Endothelial cell of umbilical vein (primary cell): ENCODE measurements around the gene BCAP31. TPM values are rescaled to one million over a fixed set of nuclear protein-coding genes. Genes with fewer than 3 reads are reported as not detected.

Experiments
- BruUV-seq: library from RNA; stranded (reverse); fragments of 400-500 nt; replicated peaks from 2 replicates; lab custom pipeline; 2021; lab: Mats Ljungman, UMichigan
- CTCF ChIA-PET: fragments of 300-600, 350-600 bp; sonication (Branson Sonifier 250); formaldehyde crosslinking; loops from one replicate; lab custom pipeline; 2021; ENCODE audit warnings: antibody characterized with exemption, inconsistent platforms; lab: Charles Lee
- POLR2A ChIA-PET: fragments of 300-600, 350-600 bp; sonication (Branson Sonifier 250); formaldehyde crosslinking; loops from one replicate; lab custom pipeline; 2021; ENCODE audit warnings: antibody characterized with exemption, inconsistent platforms; lab: Charles Lee
- DNase-seq: peaks from one replicate; pipeline ENCODE4 v3.0.0-alpha.2; 2011; ENCODE audit warnings: low read depth, low spot score
- FAIRE-seq: peaks from 2 replicates; lab custom pipeline; 2011; peaks lifted over from hg19 to GRCh38; lab: Jason Lieb, UNC
- H2AFZ ChIP-seq: 2 replicates; pipeline ENCODE4 v1.6.0; 2012; ENCODE audit warnings: low read depth, low read length, control low read depth, inconsistent platforms
- H3K27ac ChIP-seq: 2 replicates; pipeline ENCODE4 v1.5.1; 2011; ENCODE audit warnings: low read depth, mild to moderate bottlenecking, control low read depth, low read length, moderate library complexity; ENCODE audit not compliant: insufficient read depth
- H3K27me3 ChIP-seq, 2 experiments: 2 replicates each; pipeline versions ENCODE4 v1.6.0 to v1.6.1; 2011; ENCODE audit warnings: low read length in 2 of 2, mixed read lengths in 1 of 2; ENCODE audit not compliant: control insufficient read depth in 2 of 2, insufficient read depth in 2 of 2
- H3K36me3 ChIP-seq, 2 experiments: 2 replicates in 1 of 2; 3 replicates in 1 of 2; pipeline ENCODE4 v1.5.1; 2011; ENCODE audit warnings: low read length in 2 of 2, mild to moderate bottlenecking in 1 of 2, moderate library complexity in 1 of 2; ENCODE audit not compliant: control insufficient read depth in 2 of 2, insufficient read depth in 2 of 2; ENCODE audit errors: extremely low read depth in 1 of 2
- H3K4me1 ChIP-seq: 3 replicates; pipeline ENCODE4 v1.5.1; 2011; ENCODE audit warnings: mild to moderate bottlenecking, low read length; ENCODE audit not compliant: control insufficient read depth, insufficient read depth; ENCODE audit errors: extremely low read depth
- H3K4me2 ChIP-seq: 2 replicates; pipeline ENCODE4 v1.6.1; 2011; ENCODE audit warnings: low read length, control low read depth, mixed read lengths; ENCODE audit not compliant: insufficient read depth
- H3K4me3 ChIP-seq, 3 experiments: fragments of 200-600 bp in 1 of 3; sonication (generic), shearing (Covaris generic) in 1 of 3; replicated peaks in 1 of 3; 2 replicates each; pipeline ENCODE4 v1.5.1; 2011 to 2016; ENCODE audit warnings: control low read depth in 3 of 3, low read length in 3 of 3, mild to moderate bottlenecking in 2 of 3, inconsistent platforms in 1 of 3, low read depth in 1 of 3, moderate library complexity in 1 of 3; ENCODE audit not compliant: insufficient read depth in 1 of 3
- H3K79me2 ChIP-seq: 2 replicates; pipeline ENCODE4 v1.6.0; 2012; ENCODE audit warnings: low read length, inconsistent platforms; ENCODE audit not compliant: control insufficient read depth, insufficient read depth
- H3K9ac ChIP-seq: replicated peaks from 2 replicates; pipeline ENCODE3; 2011; ENCODE audit warnings: low read length, control low read depth; ENCODE audit not compliant: insufficient read depth; ENCODE audit errors: extremely low read depth
- H3K9me1 ChIP-seq: replicated peaks from 3 replicates; pipeline ENCODE4 v1.6.0; 2011; ENCODE audit warnings: mild to moderate bottlenecking, low read length; ENCODE audit not compliant: control insufficient read depth, insufficient read depth; ENCODE audit errors: extremely low read depth
- H3K9me3 ChIP-seq: replicated peaks from 2 replicates; pipeline ENCODE4 v1.5.1; 2012; ENCODE audit warnings: low read length, inconsistent platforms; ENCODE audit not compliant: control insufficient read depth, insufficient read depth
- H4K20me1 ChIP-seq: replicated peaks from 2 replicates; pipeline ENCODE3; 2011; ENCODE audit warnings: mild to moderate bottlenecking, low read length; ENCODE audit not compliant: control insufficient read depth, insufficient read depth; ENCODE audit errors: extremely low read depth
- EZH2 ChIP-seq: IDR thresholded peaks from 2 replicates; pipeline ENCODE4 v1.6.1; 2012; ENCODE audit warnings: borderline replicate concordance, low read depth, mild to moderate bottlenecking, moderate library complexity, low read length, inconsistent platforms; ENCODE audit not compliant: severe bottlenecking
- FOS ChIP-seq: IDR thresholded peaks from 2 replicates; pipeline ENCODE4 v1.6.1; 2011; ENCODE audit warnings: mild to moderate bottlenecking, low read length, moderate library complexity, borderline replicate concordance; ENCODE audit not compliant: insufficient read depth
- GATA2 ChIP-seq: IDR thresholded peaks from 2 replicates; pipeline ENCODE4 v1.7.0; 2011; ENCODE audit warnings: low read depth, mild to moderate bottlenecking, moderate library complexity, mixed read lengths, low read length; ENCODE audit not compliant: insufficient read length, insufficient read depth
- JUN ChIP-seq: IDR thresholded peaks from 2 replicates; pipeline ENCODE4 v1.6.1; 2011; ENCODE audit warnings: borderline replicate concordance, low read depth; ENCODE audit not compliant: insufficient read length, insufficient read depth
- MYC ChIP-seq: IDR thresholded peaks from one replicate; pipeline ENCODE4 v1.6.1; 2011; ENCODE audit warnings: mild to moderate bottlenecking, low read depth, low read length
- POLR2A ChIP-seq: IDR thresholded peaks from 2 replicates; pipeline ENCODE4 v1.6.1; 2012; ENCODE audit warnings: low read depth, mild to moderate bottlenecking, control low read depth, low read length
- POLR2AphosphoS5 ChIP-seq: IDR thresholded peaks from 2 replicates; pipeline ENCODE4 v1.6.1; 2012; ENCODE audit warnings: low read depth, mild to moderate bottlenecking, control low read depth, low read length, moderate library complexity; ENCODE audit not compliant: insufficient read depth
- dilution Hi-C: fragments of 300-500 bp; cut with MboI; formaldehyde crosslinking; loops from one replicate; pipeline ENCODE4 v1.15.0; 2019; ENCODE audit warnings: low sequenced_read_pairs; ENCODE audit not compliant: extremely low pct_ligation_motif_present
- intact Hi-C: fragments of 100-400 bp; cut with micrococcal nuclease; formaldehyde crosslinking; loops from one replicate; pipeline ENCODE4 v1.10.0; 2022
- polyA plus RNA-seq, 4 experiments: library from polyadenylated mRNA; depleted of rRNA in 3 of 4; stranded (reverse) in 3 of 4; unstranded in 1 of 4; fragments of >200 nt; gene quantifications; 2 replicates each; pipeline versions ENCODE4 v1.2.1 to v1.2.3, GENCODE V29; 2011 to 2012; ENCODE audit warnings: missing spikeins in 1 of 4
- total RNA-seq: library from RNA; stranded (reverse); gene quantifications from 2 replicates; pipeline ENCODE4 v1.2.3, GENCODE V29; 2021
- TF ChIP-seq, protein P1 (sequence below): IDR thresholded peaks from 2 replicates; pipeline ENCODE4 v1.6.1; 2011; ENCODE audit not compliant: insufficient read depth, insufficient read length
- TF ChIP-seq, protein P2 (sequence below), 2 donors: IDR thresholded peaks; 1 replicate in 1 of 2; 2 replicates in 1 of 2; pipeline ENCODE4 v1.5.1; 2011; ENCODE audit warnings: low read length in 2 of 2, mild to moderate bottlenecking in 2 of 2, moderate library complexity in 2 of 2, control low read depth in 1 of 2, inconsistent platforms in 1 of 2, low read depth in 1 of 2; ENCODE audit not compliant: insufficient read depth in 1 of 2; ENCODE audit errors: extremely low read depth in 1 of 2

BCAP31 gene
- total and polyA plus RNA-seq, 2 donors (not counting 3 experiments of a cell fraction or from before 2014, with no cell fraction given) = 169 to 203 TPM

DNA sequence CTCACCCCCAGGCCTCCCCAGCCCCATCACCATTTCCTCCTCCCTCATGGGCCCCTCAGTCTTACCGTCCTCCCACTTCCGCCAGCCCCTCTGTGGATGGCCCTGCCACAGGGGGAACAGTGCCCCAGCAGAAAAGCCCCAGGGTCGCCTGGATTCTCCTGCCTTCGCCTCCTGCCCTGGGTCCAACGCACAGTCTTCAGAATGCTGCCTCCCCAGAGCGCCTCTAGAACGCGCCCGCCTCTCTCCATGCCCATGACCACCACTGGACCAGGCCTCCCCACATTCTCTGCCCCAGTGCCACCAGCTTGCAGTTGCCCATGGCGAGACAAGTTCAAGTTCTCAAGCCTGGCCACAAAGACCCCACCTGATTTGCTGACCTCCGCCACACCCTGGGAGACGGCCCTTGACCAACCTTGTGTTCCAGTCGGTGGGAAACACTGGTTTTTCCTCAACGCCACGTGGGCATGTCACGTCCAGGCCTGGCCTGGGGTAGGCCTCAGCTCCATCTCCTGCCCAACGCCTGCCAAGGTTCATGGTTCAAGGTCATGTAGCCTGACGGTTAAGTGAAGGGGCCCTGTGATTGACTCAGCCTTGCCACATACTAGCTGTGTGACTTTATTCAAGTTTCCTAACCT, 39.2 kb upstream of the BCAP31 start:
- Histone ChIP-seq H3K79me2 (no peaks in the 10 kb centered on the region), H3K9me1 (no peaks in the 10 kb centered on the region), H4K20me1 (no peaks in the 10 kb centered on the region), H3K27ac (no peak overlapping the region), H3K4me1 (peaks cover 20% of the 10 kb centered on the region), H3K9ac (no peak overlapping the region), H3K4me2 (no peak overlapping the region), H3K36me3 (no peaks in the 10 kb centered on the region), H3K27me3 (no peaks in the 10 kb centered on the region), H2AFZ (no peak overlapping the region), H3K4me3 (no peak overlapping the region), H3K9me3 (no peaks in the 10 kb centered on the region)
- ChIA-PET POLR2A (no interaction called here), CTCF (interaction anchor here (1.1 to 4.6 kb wide), 4 partner anchors 8 to 186 kb away, joined by 3 to 68 read pairs (median 12); no protein-coding TSS in a partner anchor)
- TF ChIP-seq, protein P1, sequence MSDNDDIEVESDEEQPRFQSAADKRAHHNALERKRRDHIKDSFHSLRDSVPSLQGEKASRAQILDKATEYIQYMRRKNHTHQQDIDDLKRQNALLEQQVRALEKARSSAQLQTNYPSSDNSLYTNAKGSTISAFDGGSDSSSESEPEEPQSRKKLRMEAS = no peak
- TF ChIP-seq, protein P2, sequence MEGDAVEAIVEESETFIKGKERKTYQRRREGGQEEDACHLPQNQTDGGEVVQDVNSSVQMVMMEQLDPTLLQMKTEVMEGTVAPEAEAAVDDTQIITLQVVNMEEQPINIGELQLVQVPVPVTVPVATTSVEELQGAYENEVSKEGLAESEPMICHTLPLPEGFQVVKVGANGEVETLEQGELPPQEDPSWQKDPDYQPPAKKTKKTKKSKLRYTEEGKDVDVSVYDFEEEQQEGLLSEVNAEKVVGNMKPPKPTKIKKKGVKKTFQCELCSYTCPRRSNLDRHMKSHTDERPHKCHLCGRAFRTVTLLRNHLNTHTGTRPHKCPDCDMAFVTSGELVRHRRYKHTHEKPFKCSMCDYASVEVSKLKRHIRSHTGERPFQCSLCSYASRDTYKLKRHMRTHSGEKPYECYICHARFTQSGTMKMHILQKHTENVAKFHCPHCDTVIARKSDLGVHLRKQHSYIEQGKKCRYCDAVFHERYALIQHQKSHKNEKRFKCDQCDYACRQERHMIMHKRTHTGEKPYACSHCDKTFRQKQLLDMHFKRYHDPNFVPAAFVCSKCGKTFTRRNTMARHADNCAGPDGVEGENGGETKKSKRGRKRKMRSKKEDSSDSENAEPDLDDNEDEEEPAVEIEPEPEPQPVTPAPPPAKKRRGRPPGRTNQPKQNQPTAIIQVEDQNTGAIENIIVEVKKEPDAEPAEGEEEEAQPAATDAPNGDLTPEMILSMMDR (IDR thresholded peaks at IDR 0.05; ENCODE audit: extremely low read depth in 1 of 2, insufficient read depth in 1 of 2, low read depth in 1 of 2, low read length in 2 of 2) = no peak
- TF ChIP-seq EZH2 = no peak
- no peak for TF ChIP-seq POLR2AphosphoS5
- TF ChIP-seq JUN = no peak
- TF ChIP-seq FOS = no peak
- TF ChIP-seq GATA2 = no peak
- no peak for TF ChIP-seq MYC
- TF ChIP-seq POLR2A = no peak
- no peak for DNase-seq
- dilution Hi-C loops (no loop called here), intact Hi-C loops (loop anchor here (10.0 kb wide), 1 partner anchor 281 kb away; no protein-coding TSS in a partner anchor)
- FAIRE-seq = no peak
- no TSS peak for BruUV-seq
